ENCODE results near the gene GNB2.

Gene GNB2

GRCh38 chr7:100686201-100686821, 12.8 kb downstream of the GNB2 start:
- H3F3A ChIP-seq (ENCODE audit: insufficient read depth, low read length), result no peaks in the 10 kb centered on the region
- H3K4me1 ChIP-seq (ENCODE audit: insufficient read depth, low read length, severe bottlenecking), result peaks cover 6% of the 10 kb centered on the region
- H2AFZ ChIP-seq (ENCODE audit: low read length), result no peak overlapping the region
- H3K36me3 ChIP-seq (ENCODE audit: insufficient read depth, low read length), result peaks cover 94% of the 10 kb centered on the region
- no peak overlapping the region for H3K9ac ChIP-seq (ENCODE audit: low read length)
- H3K4me3 ChIP-seq (ENCODE audit: low read depth, low read length, poor library complexity, severe bottlenecking), result no peak overlapping the region
- TF ChIP-seq, protein P1, sequence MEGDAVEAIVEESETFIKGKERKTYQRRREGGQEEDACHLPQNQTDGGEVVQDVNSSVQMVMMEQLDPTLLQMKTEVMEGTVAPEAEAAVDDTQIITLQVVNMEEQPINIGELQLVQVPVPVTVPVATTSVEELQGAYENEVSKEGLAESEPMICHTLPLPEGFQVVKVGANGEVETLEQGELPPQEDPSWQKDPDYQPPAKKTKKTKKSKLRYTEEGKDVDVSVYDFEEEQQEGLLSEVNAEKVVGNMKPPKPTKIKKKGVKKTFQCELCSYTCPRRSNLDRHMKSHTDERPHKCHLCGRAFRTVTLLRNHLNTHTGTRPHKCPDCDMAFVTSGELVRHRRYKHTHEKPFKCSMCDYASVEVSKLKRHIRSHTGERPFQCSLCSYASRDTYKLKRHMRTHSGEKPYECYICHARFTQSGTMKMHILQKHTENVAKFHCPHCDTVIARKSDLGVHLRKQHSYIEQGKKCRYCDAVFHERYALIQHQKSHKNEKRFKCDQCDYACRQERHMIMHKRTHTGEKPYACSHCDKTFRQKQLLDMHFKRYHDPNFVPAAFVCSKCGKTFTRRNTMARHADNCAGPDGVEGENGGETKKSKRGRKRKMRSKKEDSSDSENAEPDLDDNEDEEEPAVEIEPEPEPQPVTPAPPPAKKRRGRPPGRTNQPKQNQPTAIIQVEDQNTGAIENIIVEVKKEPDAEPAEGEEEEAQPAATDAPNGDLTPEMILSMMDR (IDR thresholded peaks at IDR 0.05; ENCODE audit: low read length), result no peak
- TF ChIP-seq EZH2 (IDR thresholded peaks at IDR 0.05; ENCODE audit: borderline replicate concordance, low read length), result no peak
- H3K27ac ChIP-seq (ENCODE audit: low read depth, low read length, poor library complexity, severe bottlenecking), result no peak overlapping the region
- no peaks in the 10 kb centered on the region for H3K9me2 ChIP-seq (ENCODE audit: low read depth, low read length)
- peaks cover 17% of the 10 kb centered on the region for H3K79me2 ChIP-seq (ENCODE audit: insufficient read depth, low read length)
- no peaks in the 10 kb centered on the region for H4K20me1 ChIP-seq (ENCODE audit: insufficient read depth, low read length)
- no peaks in the 10 kb centered on the region for H3K9me3 ChIP-seq (ENCODE audit: low read length)
- H3K27me3 ChIP-seq (ENCODE audit: insufficient read depth, low read length), result no peaks in the 10 kb centered on the region
- no peak overlapping the region for H3K4me2 ChIP-seq (ENCODE audit: low read length)

DNA sequence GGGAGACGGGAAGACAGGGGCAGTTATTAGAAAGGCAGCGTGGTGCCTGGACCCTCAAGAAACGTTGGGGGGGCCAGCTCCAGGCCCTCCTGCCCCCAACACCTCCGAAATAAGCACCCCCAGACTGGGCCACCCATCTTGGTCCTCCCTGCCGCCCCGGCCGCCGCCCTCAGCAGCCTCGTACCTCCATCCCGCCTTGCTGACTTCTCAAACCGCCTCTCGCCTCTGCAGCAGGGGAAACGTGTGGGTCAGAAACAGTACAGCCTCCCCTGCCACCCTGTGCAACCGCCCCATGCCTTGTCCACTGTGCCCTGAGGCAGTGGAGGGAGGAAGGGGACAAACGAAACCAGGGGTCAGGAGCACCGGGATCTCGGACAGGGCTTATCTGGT, 13.3 kb downstream of the GNB2 start:
- no peaks in the 10 kb centered on the region for H3K27me3 ChIP-seq (ENCODE audit: insufficient read depth, low read length)
- H3K9me3 ChIP-seq (ENCODE audit: low read length), result no peaks in the 10 kb centered on the region
- H3K4me3 ChIP-seq (ENCODE audit: low read depth, low read length, poor library complexity, severe bottlenecking), result no peak overlapping the region
- H3K9me2 ChIP-seq (ENCODE audit: low read depth, low read length), result no peaks in the 10 kb centered on the region
- H3K9ac ChIP-seq (ENCODE audit: low read length), result no peak overlapping the region
- peaks cover 89% of the 10 kb centered on the region for H3K36me3 ChIP-seq (ENCODE audit: insufficient read depth, low read length)
- H3K4me2 ChIP-seq (ENCODE audit: low read length), result no peak overlapping the region
- no peak for TF ChIP-seq EZH2 (IDR thresholded peaks at IDR 0.05; ENCODE audit: borderline replicate concordance, low read length)
- TF ChIP-seq, protein P1 (IDR thresholded peaks at IDR 0.05; ENCODE audit: low read length), result no peak
- no peaks in the 10 kb centered on the region for H4K20me1 ChIP-seq (ENCODE audit: insufficient read depth, low read length)
- H2AFZ ChIP-seq (ENCODE audit: low read length), result no peak overlapping the region
- H3F3A ChIP-seq (ENCODE audit: insufficient read depth, low read length), result no peaks in the 10 kb centered on the region
- H3K4me1 ChIP-seq (ENCODE audit: insufficient read depth, low read length, severe bottlenecking), result peaks cover 11% of the 10 kb centered on the region
- H3K79me2 ChIP-seq (ENCODE audit: insufficient read depth, low read length), result peaks cover 21% of the 10 kb centered on the region
- no peak overlapping the region for H3K27ac ChIP-seq (ENCODE audit: low read depth, low read length, poor library complexity, severe bottlenecking)

- Histone ChIP-seq H4K20me1 (ENCODE audit: insufficient read depth, low read length) (no peaks in the 10 kb centered on the region), H3K79me2 (ENCODE audit: insufficient read depth, low read length) (peaks cover 25% of the 10 kb centered on the region), H3K4me3 (ENCODE audit: low read depth, low read length, poor library complexity, severe bottlenecking) (no peak overlapping the region), H3K9me2 (ENCODE audit: low read depth, low read length) (no peaks in the 10 kb centered on the region), H3K27ac (ENCODE audit: low read depth, low read length, poor library complexity, severe bottlenecking) (no peak overlapping the region), H3K9ac (ENCODE audit: low read length) (no peak overlapping the region), H3K9me3 (ENCODE audit: low read length) (no peaks in the 10 kb centered on the region), H3K4me1 (ENCODE audit: insufficient read depth, low read length, severe bottlenecking) (peaks cover 15% of the 10 kb centered on the region), H3F3A (ENCODE audit: insufficient read depth, low read length) (no peaks in the 10 kb centered on the region), H3K27me3 (ENCODE audit: insufficient read depth, low read length) (no peaks in the 10 kb centered on the region), H3K36me3 (ENCODE audit: insufficient read depth, low read length) (peaks cover 89% of the 10 kb centered on the region), H2AFZ (ENCODE audit: low read length) (no peak overlapping the region), H3K4me2 (ENCODE audit: low read length) (no peak overlapping the region)
- TF ChIP-seq, protein P1 (IDR thresholded peaks at IDR 0.05; ENCODE audit: low read length), result no peak
- TF ChIP-seq EZH2 (IDR thresholded peaks at IDR 0.05; ENCODE audit: borderline replicate concordance, low read length), result no peak
Observed at GRCh38 chr7:100687261-100687660, 13.7 kb downstream of the GNB2 start.
